Measurements from ENCODE around the gene WNT8A. TPM values are rescaled to one million over a fixed set of nuclear protein-coding genes. Genes with fewer than 3 reads are reported as not detected.

The WNT8A gene
- total RNA-seq, 1 donor from 2014 or later, result not detected

- TF ChIP-seq CTCF (IDR thresholded peaks at IDR 0.05; ENCODE audit: partially characterized antibody, unreplicated experiment), result no peak
- DNase-seq, result no peak
- peaks cover 2% of the 10 kb centered on the region for H3K27me3 Mint-ChIP-seq (ENCODE audit: unreplicated experiment)
- no peak overlapping the region for H3K27ac Mint-ChIP-seq (ENCODE audit: unreplicated experiment)
- H3K36me3 Mint-ChIP-seq (ENCODE audit: unreplicated experiment), result no peaks in the 10 kb centered on the region
- no peaks in the 10 kb centered on the region for H3K9me3 Mint-ChIP-seq (ENCODE audit: unreplicated experiment)
- H3K4me3 Mint-ChIP-seq (ENCODE audit: unreplicated experiment), result no peak overlapping the region
- H3K4me1 Mint-ChIP-seq (ENCODE audit: low read depth, unreplicated experiment), result no peaks in the 10 kb centered on the region
These were observed 45.5 kb downstream of the WNT8A start for GRCh38 chr5:138129347-138129746.

- Mint-ChIP-seq H3K4me1 (ENCODE audit: low read depth, unreplicated experiment) (no peaks in the 10 kb centered on the region), H3K27ac (ENCODE audit: unreplicated experiment) (no peak overlapping the region), H3K27me3 (ENCODE audit: unreplicated experiment) (no peaks in the 10 kb centered on the region), H3K36me3 (ENCODE audit: unreplicated experiment) (no peaks in the 10 kb centered on the region), H3K9me3 (ENCODE audit: unreplicated experiment) (no peaks in the 10 kb centered on the region), H3K4me3 (ENCODE audit: unreplicated experiment) (no peak overlapping the region)
- no peak for DNase-seq
- no peak for TF ChIP-seq CTCF (IDR thresholded peaks at IDR 0.05; ENCODE audit: partially characterized antibody, unreplicated experiment)
These were observed 48.7 kb downstream of the WNT8A start for GRCh38 chr5:138132543-138132942.

GRCh38 chr5:138138949-138139780 is 55.3 kb downstream of the WNT8A start, which contains the start of gene NME5:
Gene NME5 (minus strand): TSS chr5:138139428. CDS start chr5:138138780, 648 bp downstream.
- H3K27me3 Mint-ChIP-seq (ENCODE audit: unreplicated experiment), result no peaks in the 10 kb centered on the region
- peak; percentile 81 for DNase-seq
- no peaks in the 10 kb centered on the region for H3K4me1 Mint-ChIP-seq (ENCODE audit: low read depth, unreplicated experiment)
- TF ChIP-seq CTCF (IDR thresholded peaks at IDR 0.05; ENCODE audit: partially characterized antibody, unreplicated experiment), result no peak
- peak within 1 kb of the TSS; percentile 84 for H3K4me3 Mint-ChIP-seq (ENCODE audit: unreplicated experiment)
- H3K36me3 Mint-ChIP-seq (ENCODE audit: unreplicated experiment), result no peaks in the 10 kb centered on the region
- H3K27ac Mint-ChIP-seq (ENCODE audit: unreplicated experiment), result no peak within 1 kb of the TSS
- peaks cover 1% of the 10 kb centered on the region for H3K9me3 Mint-ChIP-seq (ENCODE audit: unreplicated experiment)

GRCh38 chr5:138139781-138140090 is 55.9 kb downstream of the WNT8A start:
- Mint-ChIP-seq H3K36me3 (ENCODE audit: unreplicated experiment) (no peaks in the 10 kb centered on the region), H3K4me3 (ENCODE audit: unreplicated experiment) (peak overlapping the region; percentile 84), H3K27ac (ENCODE audit: unreplicated experiment) (no peak overlapping the region), H3K4me1 (ENCODE audit: low read depth, unreplicated experiment) (no peaks in the 10 kb centered on the region), H3K9me3 (ENCODE audit: unreplicated experiment) (peaks cover 1% of the 10 kb centered on the region), H3K27me3 (ENCODE audit: unreplicated experiment) (no peaks in the 10 kb centered on the region)
- no peak for TF ChIP-seq CTCF (IDR thresholded peaks at IDR 0.05; ENCODE audit: partially characterized antibody, unreplicated experiment)
- DNase-seq, result no peak

GRCh38 chr5:138140268-138140667 is 56.4 kb downstream of the WNT8A start:
- H3K27ac Mint-ChIP-seq (ENCODE audit: unreplicated experiment), result no peak overlapping the region
- no peak for DNase-seq
- H3K27me3 Mint-ChIP-seq (ENCODE audit: unreplicated experiment), result no peaks in the 10 kb centered on the region
- H3K9me3 Mint-ChIP-seq (ENCODE audit: unreplicated experiment), result peaks cover 1% of the 10 kb centered on the region
- no peak for TF ChIP-seq CTCF (IDR thresholded peaks at IDR 0.05; ENCODE audit: partially characterized antibody, unreplicated experiment)
- H3K4me3 Mint-ChIP-seq (ENCODE audit: unreplicated experiment), result no peak overlapping the region
- H3K4me1 Mint-ChIP-seq (ENCODE audit: low read depth, unreplicated experiment), result no peaks in the 10 kb centered on the region
- no peaks in the 10 kb centered on the region for H3K36me3 Mint-ChIP-seq (ENCODE audit: unreplicated experiment)

Data from glutamatergic neuron (in vitro differentiated cells).